K562 (cell line): ENCODE measurements around the gene FHIT. TPM values are rescaled to one million over a fixed set of nuclear protein-coding genes. Genes with fewer than 3 reads are reported as not detected.

Source experiments
- ATAC-seq: fragments of 200-7000 bp; cut with Tn5 transposase; 3 replicates; pipeline ENCODE4 v1.9.1; 2020; ENCODE audit warnings: moderate library complexity
- BruUV-seq: library from RNA; stranded (reverse); fragments of 400-500 nt; replicated peaks from 2 replicates; lab custom pipeline; 2021; lab: Mats Ljungman, UMichigan
- CTCF ChIA-PET: fragments of 300-600 bp; formaldehyde crosslinking; extraction: SDS; loops from one replicate; lab custom pipeline; 2021; ENCODE audit warnings: low intra/inter-chr PET ratio; lab: Yijun Ruan, JAX
- POLR2A ChIA-PET: fragments of 300-600, 350-650 bp; sonication (Branson Sonifier 250); formaldehyde crosslinking; extraction: SDS; loops from one replicate; lab custom pipeline; 2021; ENCODE audit warnings: antibody characterized with exemption, inconsistent platforms; lab: Yijun Ruan, JAX
- DNase-seq, 4 experiments: peaks; one replicate each; pipeline versions ENCODE4 v3.0.0 to v3.0.0-alpha.2; 2011 to 2018; ENCODE audit warnings: low spot score in 3 of 4, mixed read lengths in 3 of 4; ENCODE audit errors: extremely low read depth in 1 of 4
- FAIRE-seq: peaks from 2 replicates; lab custom pipeline; 2011; peaks lifted over from hg19 to GRCh38; lab: Jason Lieb, UNC
- H2AFZ ChIP-seq: 2 replicates; pipeline ENCODE4 v1.6.0; 2011; ENCODE audit warnings: low read depth, low read length, control low read depth, inconsistent platforms
- H3K27ac ChIP-seq: fragments of 200-600 bp; 3 replicates; pipeline ENCODE4 v1.8.0; 2011; ENCODE audit warnings: low read depth, mild to moderate bottlenecking, control low read depth, inconsistent platforms, low read length, moderate library complexity, mixed read lengths; ENCODE audit errors: extremely low read depth
- H3K27me3 ChIP-seq, 2 experiments: fragments of 300-600 bp in 1 of 2; 2 replicates in 1 of 2; 3 replicates in 1 of 2; pipeline versions ENCODE4 v1.6.0 to v1.8.0; 2011; ENCODE audit warnings: inconsistent platforms in 2 of 2, low read length in 2 of 2, mild to moderate bottlenecking in 1 of 2, mixed read lengths in 1 of 2, moderate library complexity in 1 of 2; ENCODE audit not compliant: control insufficient read depth in 2 of 2, insufficient read depth in 2 of 2
- H3K36me3 ChIP-seq: fragments of 300-600 bp; 3 replicates; pipeline ENCODE4 v1.8.0; 2011; ENCODE audit warnings: mild to moderate bottlenecking, low read length, inconsistent platforms; ENCODE audit not compliant: control insufficient read depth, insufficient read depth
- H3K4me1 ChIP-seq, 2 experiments: fragments of 200-600 bp in 1 of 2; replicated peaks in 1 of 2; 2 replicates in 1 of 2; 3 replicates in 1 of 2; pipeline versions ENCODE4 v1.5.1 to v1.8.0; 2011; ENCODE audit warnings: inconsistent platforms in 2 of 2, low read length in 2 of 2, mild to moderate bottlenecking in 1 of 2, mixed read lengths in 1 of 2, moderate library complexity in 1 of 2; ENCODE audit not compliant: control insufficient read depth in 2 of 2, insufficient read depth in 2 of 2
- H3K4me2 ChIP-seq: 2 replicates; pipeline ENCODE4 v1.6.1; 2011; ENCODE audit warnings: low read length, control low read depth, inconsistent platforms, mixed read lengths; ENCODE audit not compliant: insufficient read depth
- H3K4me3 ChIP-seq: fragments of 200-600 bp; sonication (generic), shearing (Covaris generic); 2 replicates; pipeline ENCODE4 v1.5.1; 2016; ENCODE audit warnings: control low read depth, inconsistent platforms
- H3K79me2 ChIP-seq: fragments of 200-600 bp; 3 replicates; pipeline ENCODE4 v1.8.0; 2011; ENCODE audit warnings: low read length, inconsistent platforms; ENCODE audit not compliant: control insufficient read depth, insufficient read depth
- H3K9ac ChIP-seq, 2 experiments: 2 replicates each; pipeline versions ENCODE4 v1.6.0 to v1.6.1; 2011; ENCODE audit warnings: low read depth in 2 of 2, low read length in 2 of 2, control low read depth in 1 of 2, inconsistent platforms in 1 of 2, mild to moderate bottlenecking in 1 of 2, mixed read lengths in 1 of 2; ENCODE audit not compliant: insufficient read depth in 1 of 2
- H3K9me1 ChIP-seq: one replicate; pipeline ENCODE4 v1.6.0; 2011; ENCODE audit warnings: inconsistent platforms, mild to moderate bottlenecking, low read length, moderate library complexity; ENCODE audit not compliant: control insufficient read depth, insufficient read depth
- H3K9me3 ChIP-seq: replicated peaks from 2 replicates; pipeline ENCODE4 v1.5.1; 2011; ENCODE audit warnings: low read depth, low read length, inconsistent platforms; ENCODE audit not compliant: control insufficient read depth, insufficient read depth
- H4K20me1 ChIP-seq: replicated peaks from 2 replicates; pipeline ENCODE4 v1.6.1; 2011; ENCODE audit warnings: low read length, inconsistent platforms, mixed read lengths; ENCODE audit not compliant: control insufficient read depth, insufficient read depth
- AFF4 ChIP-seq: sonication (generic); formaldehyde crosslinking; IDR thresholded peaks from 2 replicates; pipeline ENCODE4 v1.8.0; 2023; ENCODE audit warnings: mild to moderate bottlenecking, missing genetic modification reagents
- CTCF ChIP-seq, 3 experiments: IDR thresholded peaks in 2 of 3; conservative IDR thresholded peaks in 1 of 3; 2 replicates each; pipeline ENCODE4 v1.5.1; 2011 to 2012; ENCODE audit warnings: low read length in 3 of 3, mild to moderate bottlenecking in 3 of 3, control low read depth in 2 of 3, improper control_type of control experiment in 1 of 3, inconsistent platforms in 1 of 3, low read depth in 1 of 3, mixed read lengths in 1 of 3, moderate library complexity in 1 of 3; ENCODE audit not compliant: insufficient read depth in 2 of 3
- ESRRB ChIP-seq: fragments of 250-450 bp; sonication (Bioruptor Pico); IDR thresholded peaks from 2 replicates; pipeline ENCODE4 v1.5.0; 2020; ENCODE audit warnings: mild to moderate bottlenecking, moderate library complexity, borderline replicate concordance
- FOXJ3 ChIP-seq: sonication (generic); formaldehyde crosslinking; IDR thresholded peaks from 2 replicates; pipeline ENCODE4 v1.4.0; 2020; ENCODE audit warnings: mild to moderate bottlenecking, missing genetic modification reagents
- GABPA ChIP-seq: fragments of 200-800 bp; sonication (Bioruptor generic); conservative IDR thresholded peaks from 2 replicates; pipeline ENCODE4 v1.6.1; 2016; ENCODE audit warnings: low read depth, missing genetic modification characterization, missing compliant biosample characterization
- SAFB ChIP-seq: fragments of 200-400 bp; formaldehyde crosslinking; IDR thresholded peaks from 2 replicates; pipeline ENCODE4 v1.6.1; 2017; ENCODE audit warnings: low read depth, low read length, borderline replicate concordance
- TCF3 ChIP-seq: sonication (generic); formaldehyde crosslinking; IDR thresholded peaks from 2 replicates; pipeline ENCODE4 v1.4.0; 2020; ENCODE audit warnings: mild to moderate bottlenecking, missing genetic modification reagents
- ZNF311 ChIP-seq: fragments of 250-450 bp; sonication (Bioruptor Pico); IDR thresholded peaks from 2 replicates; pipeline ENCODE4 v1.4.0; 2020; ENCODE audit warnings: mild to moderate bottlenecking, moderate library complexity
- ZNF592 ChIP-seq: fragments of 450-650 bp; IDR thresholded peaks from 2 replicates; pipeline ENCODE4 v1.6.1; 2017; ENCODE audit warnings: antibody characterized with exemption, mild to moderate bottlenecking
- ZNF696 ChIP-seq: fragments of 250-450 bp; sonication (Bioruptor Pico); conservative IDR thresholded peaks from 2 replicates; pipeline ENCODE4 v1.4.0; 2020; ENCODE audit warnings: mild to moderate bottlenecking, moderate library complexity
- WGBS: fragments of 100-300 bp; shearing (Covaris generic); methylation state at CpG from one replicate; pipeline ENCODE4 v1.1.6; 2016; ENCODE audit warnings: low coverage, mixed read lengths; ENCODE audit not compliant: insufficient coverage; ENCODE audit errors: missing lambda C conversion rate; 5-methylcytosine and 5-hydroxymethylcytosine counted together
- in situ Hi-C: fragments of 300-500 bp; cut with MboI; formaldehyde crosslinking; loops from 4 replicates; pipeline ENCODE4 v1.15.0; 2018; ENCODE audit warnings: inconsistent platforms, mixed read lengths
- intact Hi-C: fragments of 100-400 bp; cut with micrococcal nuclease; formaldehyde crosslinking; loops from 2 replicates; pipeline ENCODE4 v1.14.2; 2022
- polyA plus RNA-seq, 8 experiments: library from polyadenylated mRNA; depleted of rRNA in 4 of 8; stranded (reverse) in 5 of 8; unstranded in 3 of 8; fragments of >200 nt; fragmentation: Nextera tagmentation in 2 of 8; fragmentation: Illumina TruSeq in 1 of 8; extraction: Ambion mirVana in 2 of 8; extraction: Trizol in 1 of 8; gene quantifications; 2 replicates each; pipeline versions ENCODE4 v1.2.1 to v1.2.3, GENCODE V29; 2011 to 2014; ENCODE audit warnings: inconsistent platforms in 1 of 8, missing spikeins in 1 of 8
- total RNA-seq, 7 experiments: library from RNA; depleted of rRNA in 6 of 7; stranded (reverse); fragments of >200 nt in 6 of 7; fragmentation: Illumina TruSeq in 2 of 7; extraction: Trizol in 2 of 7; gene quantifications; 2 replicates each; pipeline versions ENCODE4 v1.2.1 to v1.2.3, GENCODE V29; 2011 to 2021; ENCODE audit warnings: low replicate concordance in 1 of 7

Gene FHIT
- total and polyA plus RNA-seq, 9 of the 15 experiments (the other 6 are each of a cell fraction or from before 2014, with no cell fraction given), result 1.7 to 9.1 (median 4.3) TPM

- TF ChIP-seq AFF4 (CRISPR knock-in tag), result no peak
- no peak for TF ChIP-seq ESRRB (CRISPR knock-in tag)
- no peak for TF ChIP-seq TCF3 (CRISPR knock-in tag)
- TF ChIP-seq FOXJ3, result no peak
Observed at GRCh38 chr3:61053781-61054496, 197.3 kb downstream of the FHIT start (continued).

GRCh38 chr3:61052851-61053250 lies 198.4 kb downstream of the FHIT start:
- Histone ChIP-seq H3K79me2 (no peaks in the 10 kb centered on the region), H3K4me2 (no peak overlapping the region), H3K4me3 (no peak overlapping the region), H4K20me1 (no peaks in the 10 kb centered on the region), H3K9ac (no peak overlapping the region), H3K9me3 (no peaks in the 10 kb centered on the region), H3K36me3 (no peaks in the 10 kb centered on the region), H3K27ac (no peak overlapping the region), H3K27me3 (no peaks in the 10 kb centered on the region), H3K9me1 (no peaks in the 10 kb centered on the region), H2AFZ (no peak overlapping the region), H3K4me1 (no peaks in the 10 kb centered on the region)
- in situ Hi-C loops, result no loop called here
- ATAC-seq (no peak), FAIRE-seq (no peak), DNase-seq (no peak)
- no TSS peak for BruUV-seq
- CTCF ChIA-PET, result no interaction called here
- POLR2A ChIA-PET, result no interaction called here
- WGBS, result 10% methylated on average over 1 of the region's 1 CpG
- intact Hi-C loops, result no loop called here
- TF ChIP-seq GABPA (tag), result no peak
- no peak for TF ChIP-seq ZNF311 (CRISPR knock-in tag)
- TF ChIP-seq ZNF696 (CRISPR knock-in tag), result no peak
- TF ChIP-seq SAFB, result no peak
- no peak for TF ChIP-seq ZNF592
- no peak for TF ChIP-seq CTCF (IDR thresholded peaks at IDR 0.05 in 2 of 3, conservative IDR thresholded peaks at IDR 0.05 in 1 of 3; ENCODE audit: insufficient read depth in 2 of 3, low read depth in 1 of 3, low read length in 3 of 3)
